Omental fat pad (tissue), 4 donors: ENCODE results near the gene DPH5. TPM values are rescaled to one million over a fixed set of nuclear protein-coding genes. Genes with fewer than 3 reads are reported as not detected.

Experiments
- ATAC-seq: fragments of 150-250 bp; one replicate; pipeline ENCODE4 v1.9.1; 2016; ENCODE audit warnings: mild to moderate bottlenecking, moderate library complexity; ENCODE audit not compliant: low FRiP score
- DNase-seq: peaks from one replicate; pipeline ENCODE4 v3.0.0-alpha.2; 2019; ENCODE audit warnings: low spot score
- total RNA-seq, 4 donors: library from RNA; depleted of rRNA; stranded (reverse); fragments of >200 nt; gene quantifications; one replicate each; pipeline ENCODE4 v1.1.0, GENCODE V29; 2016
- TF ChIP-seq, protein P1 (sequence below), 3 donors: fragments of 450-650 bp; IDR thresholded peaks; one replicate each; pipeline ENCODE4 v1.5.1; 2016 to 2017; ENCODE audit warnings: antibody characterized with exemption in 3 of 3, mild to moderate bottlenecking in 3 of 3, moderate library complexity in 2 of 3

Gene DPH5
- total RNA-seq, 4 donors from 2014 or later, result 8.8 to 35.3 (median 15.8) TPM

DNA sequence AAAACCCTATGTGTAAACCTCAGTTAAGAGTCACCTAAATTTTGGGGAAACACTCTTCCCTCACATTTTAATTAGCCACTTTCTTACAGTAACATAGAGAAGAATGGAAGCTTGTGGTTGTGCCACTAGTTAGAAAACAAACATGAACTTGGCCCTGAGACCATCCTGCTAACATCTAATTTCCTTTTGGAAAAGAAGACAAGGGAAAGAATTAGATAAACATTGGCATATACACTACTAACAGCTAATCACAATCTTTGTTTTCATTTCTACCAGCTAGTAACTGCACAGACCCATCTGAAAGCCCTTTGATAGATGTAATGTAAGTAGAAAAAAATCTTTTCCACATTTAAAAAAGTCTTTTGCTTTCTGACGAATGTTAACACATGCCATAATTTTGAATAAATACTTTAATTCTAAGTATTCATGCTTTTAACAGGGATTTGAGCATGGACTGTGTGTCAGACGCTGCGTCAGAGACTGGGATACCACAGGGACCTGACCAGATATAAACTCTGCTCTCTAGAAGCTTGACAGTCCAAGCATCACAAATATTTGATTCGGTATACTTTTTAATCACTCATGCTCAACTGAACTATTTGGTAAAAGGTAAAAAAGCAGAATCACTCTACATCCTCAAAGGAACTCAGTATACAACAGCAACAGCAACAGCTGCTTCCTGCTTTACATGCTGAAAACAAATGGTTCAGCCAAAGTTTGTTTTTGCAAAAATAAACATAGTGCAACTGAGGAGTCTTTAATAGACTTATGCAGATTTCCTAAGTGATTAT is 30.2 kb downstream of the DPH5 start:
- ATAC-seq (no peak), DNase-seq (no peak)
- TF ChIP-seq, protein P1, sequence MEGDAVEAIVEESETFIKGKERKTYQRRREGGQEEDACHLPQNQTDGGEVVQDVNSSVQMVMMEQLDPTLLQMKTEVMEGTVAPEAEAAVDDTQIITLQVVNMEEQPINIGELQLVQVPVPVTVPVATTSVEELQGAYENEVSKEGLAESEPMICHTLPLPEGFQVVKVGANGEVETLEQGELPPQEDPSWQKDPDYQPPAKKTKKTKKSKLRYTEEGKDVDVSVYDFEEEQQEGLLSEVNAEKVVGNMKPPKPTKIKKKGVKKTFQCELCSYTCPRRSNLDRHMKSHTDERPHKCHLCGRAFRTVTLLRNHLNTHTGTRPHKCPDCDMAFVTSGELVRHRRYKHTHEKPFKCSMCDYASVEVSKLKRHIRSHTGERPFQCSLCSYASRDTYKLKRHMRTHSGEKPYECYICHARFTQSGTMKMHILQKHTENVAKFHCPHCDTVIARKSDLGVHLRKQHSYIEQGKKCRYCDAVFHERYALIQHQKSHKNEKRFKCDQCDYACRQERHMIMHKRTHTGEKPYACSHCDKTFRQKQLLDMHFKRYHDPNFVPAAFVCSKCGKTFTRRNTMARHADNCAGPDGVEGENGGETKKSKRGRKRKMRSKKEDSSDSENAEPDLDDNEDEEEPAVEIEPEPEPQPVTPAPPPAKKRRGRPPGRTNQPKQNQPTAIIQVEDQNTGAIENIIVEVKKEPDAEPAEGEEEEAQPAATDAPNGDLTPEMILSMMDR (IDR thresholded peaks at IDR 0.05), result no peak

DNA sequence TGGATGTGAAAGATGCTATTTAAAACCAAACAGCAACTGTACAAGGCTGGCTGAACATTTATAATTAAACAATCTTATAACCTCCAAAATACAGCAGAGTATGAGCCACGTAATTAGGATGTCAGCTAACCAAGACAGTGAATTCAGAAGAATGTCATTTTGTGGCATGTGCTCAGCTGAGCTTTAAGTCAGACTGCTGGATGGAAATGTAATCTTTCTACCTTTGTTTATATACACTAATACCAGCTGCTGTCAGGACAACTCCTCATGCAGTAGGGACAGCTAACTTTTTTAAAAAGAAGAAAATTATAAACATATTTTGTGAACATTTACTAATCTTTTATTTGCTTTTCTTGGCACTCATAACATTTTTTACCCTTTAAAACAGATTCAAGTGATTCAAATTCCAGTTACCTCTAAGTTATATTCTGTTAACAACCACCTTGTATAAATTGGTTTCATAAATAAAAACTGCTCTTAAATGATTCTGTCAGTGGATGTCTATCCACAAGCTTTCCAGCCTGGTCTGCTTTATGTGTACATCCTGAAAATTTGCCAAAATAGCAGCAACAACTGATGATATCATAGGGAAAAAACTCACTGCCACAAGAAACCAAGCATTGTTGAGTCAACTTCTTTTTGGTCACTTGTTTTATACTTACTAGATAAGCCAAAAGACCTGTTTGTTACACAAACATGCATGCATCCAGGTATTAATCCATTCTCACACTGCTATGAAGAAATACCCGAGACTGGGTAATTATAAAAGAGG is 36.1 kb downstream of the DPH5 start:
- TF ChIP-seq, protein P1 (IDR thresholded peaks at IDR 0.05), result no peak
- no peak for DNase-seq
- ATAC-seq, result no peak

DNA sequence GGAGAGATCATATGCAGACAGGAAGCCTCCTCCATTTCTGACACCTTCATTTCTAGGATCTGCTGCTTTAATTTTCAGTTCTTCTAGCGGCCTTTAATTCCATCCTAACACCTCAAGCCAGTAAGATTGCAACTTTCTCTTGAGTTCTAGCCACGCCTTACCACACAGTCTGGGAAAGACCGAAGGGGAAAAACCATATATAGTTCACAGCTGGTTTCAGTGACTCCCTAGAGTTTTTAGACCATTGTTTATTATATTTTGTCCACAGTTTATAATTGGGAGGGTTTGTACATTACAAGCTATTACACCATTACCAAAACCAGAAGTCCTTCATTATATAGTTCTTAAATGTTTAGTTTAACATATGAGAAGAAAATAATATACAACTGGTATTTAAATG is 37.5 kb downstream of the DPH5 start:
- no peak for ATAC-seq
- TF ChIP-seq, protein P1 (IDR thresholded peaks at IDR 0.05), result no peak
- no peak for DNase-seq

DNA sequence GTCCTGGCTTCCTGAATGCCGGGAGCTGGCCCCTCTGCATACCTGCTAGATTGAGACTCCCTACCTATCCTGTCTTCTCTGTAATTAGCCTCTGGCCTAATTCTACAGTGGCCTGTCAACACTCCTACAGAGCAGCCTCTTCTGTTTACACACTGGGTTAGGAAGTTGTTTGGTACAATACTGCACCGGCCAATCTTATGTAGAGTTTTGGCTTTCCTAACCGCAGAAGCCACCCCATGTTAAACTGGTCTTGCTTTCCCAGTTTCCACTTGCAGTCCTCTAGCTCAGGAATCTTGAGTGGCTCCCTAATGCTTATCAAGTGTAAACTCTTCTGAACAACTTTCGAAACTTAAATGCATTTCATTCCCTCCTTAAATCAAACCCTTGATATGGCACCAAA is 42.8 kb downstream of the DPH5 start:
- ATAC-seq, result no peak
- TF ChIP-seq, protein P1 (IDR thresholded peaks at IDR 0.05), result no peak
- no peak for DNase-seq

- DNase-seq, result no peak
- TF ChIP-seq, protein P1 (IDR thresholded peaks at IDR 0.05), result no peak
- ATAC-seq, result no peak
Measured at GRCh38 chr1:100979631-100980030, 46.0 kb downstream of the DPH5 start.

DNA sequence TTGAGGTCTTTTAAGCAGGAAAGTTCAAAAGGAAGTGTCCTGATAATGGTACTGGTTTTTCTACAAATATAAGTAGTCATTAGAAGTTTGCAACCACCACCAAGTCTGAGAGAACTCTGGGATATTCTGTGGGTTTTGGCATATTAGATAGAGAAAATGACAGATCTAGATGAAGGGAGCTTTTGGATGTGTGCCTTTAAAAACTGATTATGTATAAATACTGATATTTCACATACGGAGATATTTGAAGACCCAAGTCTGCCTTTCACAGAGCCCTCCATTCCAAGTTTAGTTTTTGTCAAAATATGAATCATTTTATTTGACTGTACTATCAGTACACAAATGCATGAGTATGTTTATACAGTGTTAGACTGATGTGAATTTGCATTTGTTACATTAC is 48.6 kb downstream of the DPH5 start:
- no peak for ATAC-seq
- no peak for DNase-seq
- TF ChIP-seq, protein P1 (IDR thresholded peaks at IDR 0.05), result no peak
